GM12878 (cell line): ENCODE data around the gene SELP. TPM values are rescaled to one million over a fixed set of nuclear protein-coding genes. Genes with fewer than 3 reads are reported as not detected.

Experiments used
- ATAC-seq: fragments of 200-7000 bp; cut with Tn5 transposase; 3 replicates; pipeline ENCODE4 v1.9.1; 2020; ENCODE audit warnings: mild to moderate bottlenecking, moderate library complexity
- BruUV-seq: library from RNA; stranded (reverse); fragments of 400-500 nt; replicated peaks from 2 replicates; lab custom pipeline; 2021; lab: Mats Ljungman, UMichigan
- CTCF ChIA-PET: fragments of 300-600 bp; sonication (Branson Sonifier 250); formaldehyde crosslinking; extraction: SDS; loops from one replicate; lab custom pipeline; 2021; ENCODE audit warnings: inconsistent platforms; lab: Yijun Ruan, JAX
- POLR2A ChIA-PET: fragments of 350-600 bp; formaldehyde crosslinking; extraction: SDS; loops from one replicate; lab custom pipeline; 2021; ENCODE audit warnings: inconsistent platforms; lab: Charles Lee
- RAD21 ChIA-PET: fragments of 300-600 bp; sonication (Branson Sonifier 250); formaldehyde crosslinking; loops from one replicate; lab custom pipeline; 2023; ENCODE audit warnings: antibody characterized with exemption; ENCODE audit not compliant: unreplicated experiment; lab: Charles Lee
- SMC1A ChIA-PET: fragments of 300-600 bp; sonication (Branson Sonifier 250); formaldehyde crosslinking; loops from one replicate; lab custom pipeline; 2023; ENCODE audit not compliant: unreplicated experiment, uncharacterized antibody; lab: Charles Lee
- DNase-seq: peaks from one replicate; pipeline ENCODE4 v3.0.0-alpha.2; 2011; ENCODE audit warnings: low read depth, low spot score
- FAIRE-seq: peaks from 3 replicates; lab custom pipeline; 2011; peaks lifted over from hg19 to GRCh38; lab: Jason Lieb, UNC
- H2AFZ ChIP-seq: 2 replicates; pipeline ENCODE4 v1.6.0; 2011; ENCODE audit warnings: low read depth, low read length, control low read depth; ENCODE audit not compliant: control insufficient read depth
- H3K27ac ChIP-seq: 2 replicates; pipeline ENCODE4 v1.5.1; 2011; ENCODE audit warnings: control low read depth; ENCODE audit not compliant: control insufficient read depth, insufficient read depth
- H3K27me3 ChIP-seq, 2 experiments: replicated peaks in 1 of 2; 2 replicates each; pipeline versions ENCODE4 v1.6.0 to v1.6.1; 2011; ENCODE audit warnings: low read length in 1 of 2; ENCODE audit not compliant: control insufficient read depth in 2 of 2, insufficient read depth in 2 of 2
- H3K36me3 ChIP-seq, 2 experiments: 2 replicates each; pipeline ENCODE4 v1.5.1; 2011; ENCODE audit warnings: low read length in 1 of 2; ENCODE audit not compliant: control insufficient read depth in 2 of 2, insufficient read depth in 2 of 2
- H3K4me1 ChIP-seq: 2 replicates; pipeline ENCODE4 v1.6.1; 2011; ENCODE audit warnings: mild to moderate bottlenecking, low read length, moderate library complexity, mixed read lengths; ENCODE audit not compliant: control insufficient read depth, insufficient read depth
- H3K4me2 ChIP-seq: 2 replicates; pipeline ENCODE4 v1.6.0; 2011; ENCODE audit warnings: control low read depth; ENCODE audit not compliant: control insufficient read depth, insufficient read depth
- H3K4me3 ChIP-seq: fragments of 200-600 bp; sonication (generic); 2 replicates; pipeline ENCODE4 v1.5.1; 2016
- H3K79me2 ChIP-seq: 2 replicates; pipeline ENCODE4 v1.6.0; 2011; ENCODE audit warnings: low read length; ENCODE audit not compliant: control insufficient read depth, insufficient read depth
- H3K9ac ChIP-seq: 2 replicates; pipeline ENCODE4 v1.8.0; 2011; ENCODE audit warnings: low read length, control low read depth, mixed read lengths; ENCODE audit not compliant: control insufficient read depth, insufficient read depth
- H3K9me3 ChIP-seq: replicated peaks from 3 replicates; pipeline ENCODE4 v1.5.1; 2011; ENCODE audit warnings: mild to moderate bottlenecking, low read length; ENCODE audit not compliant: control insufficient read depth, insufficient read depth
- H4K20me1 ChIP-seq: 2 replicates; pipeline ENCODE4 v1.6.0; 2011; ENCODE audit not compliant: control insufficient read depth, insufficient read depth
- ASH2L ChIP-seq: fragments of 300-600, 200-600 bp; sonication (generic); IDR thresholded peaks from 2 replicates; pipeline ENCODE4 v1.6.1; 2017; ENCODE audit warnings: low read depth, mild to moderate bottlenecking, borderline replicate concordance
- ATF7 ChIP-seq: fragments of 450-650 bp; IDR thresholded peaks from 2 replicates; pipeline ENCODE4 v1.6.1; 2016; ENCODE audit warnings: low read depth, mild to moderate bottlenecking
- CBFB ChIP-seq: IDR thresholded peaks from 2 replicates; pipeline ENCODE4 v1.6.1; 2016; ENCODE audit warnings: antibody characterized with exemption, low read depth
- CBX5 ChIP-seq: sonication (generic); IDR thresholded peaks from 2 replicates; pipeline ENCODE4 v1.6.1; 2016; ENCODE audit warnings: low read depth, moderate library complexity, mild to moderate bottlenecking, inconsistent platforms
- MTA2 ChIP-seq: fragments of 450-650 bp; IDR thresholded peaks from 2 replicates; pipeline ENCODE4 v1.6.1; 2016; ENCODE audit warnings: low read depth, mild to moderate bottlenecking, moderate library complexity
- NR2F1 ChIP-seq: fragments of 450-650 bp; conservative IDR thresholded peaks from 2 replicates; pipeline ENCODE4 v1.6.1; 2017; ENCODE audit warnings: mild to moderate bottlenecking
- POU2F2 ChIP-seq: IDR thresholded peaks from 3 replicates; pipeline ENCODE4 v1.6.1; 2011; ENCODE audit warnings: low read depth, mild to moderate bottlenecking, low read length, borderline replicate concordance
- SUPT20H ChIP-seq: IDR thresholded peaks from 2 replicates; pipeline ENCODE4 v1.6.1; 2011; ENCODE audit warnings: low read depth, mild to moderate bottlenecking, low read length, moderate library complexity, borderline replicate concordance; ENCODE audit not compliant: control insufficient read depth
- ZNF274 ChIP-seq: IDR thresholded peaks from one replicate; pipeline ENCODE4 v1.8.0; 2011; ENCODE audit not compliant: insufficient read length, insufficient read depth
- WGBS: methylation state at CpG from one replicate; pipeline ENCODE4 v1.1.6; 2016; ENCODE audit warnings: low lambda C conversion rate; ENCODE audit not compliant: insufficient replicate concordance, insufficient coverage; ENCODE audit errors: missing lambda C conversion rate; 5-methylcytosine and 5-hydroxymethylcytosine counted together
- in situ Hi-C: fragments of 300-500 bp; cut with MboI; formaldehyde crosslinking; loops from 9 replicates; pipeline ENCODE4 v1.14.3; 2018; ENCODE audit warnings: mixed read lengths
- intact Hi-C: fragments of 100-400 bp; cut with micrococcal nuclease; formaldehyde crosslinking; loops from one replicate; pipeline ENCODE4 v1.14.2; 2022; ENCODE audit not compliant: unreplicated experiment
- polyA plus RNA-seq, 11 experiments: library from polyadenylated mRNA; depleted of rRNA in 4 of 11; unstranded in 6 of 11; stranded (reverse) in 5 of 11; fragments of >200 nt; fragmentation: Nextera tagmentation in 4 of 11; fragmentation: Illumina TruSeq in 1 of 11; extraction: Ambion mirVana in 4 of 11; extraction: Trizol in 1 of 11; gene quantifications; 1 replicate in 1 of 11; 2 replicates in 10 of 11; pipeline versions ENCODE4 v1.2.1 to v1.2.3, GENCODE V29; 2011 to 2016; ENCODE audit warnings: inconsistent platforms in 2 of 11, missing spikeins in 2 of 11, low read depth in 1 of 11
- total RNA-seq, 4 experiments: library from RNA; depleted of rRNA in 3 of 4; stranded (reverse); fragments of >200 nt in 3 of 4; fragmentation: Illumina TruSeq in 1 of 4; extraction: Trizol in 1 of 4; gene quantifications; 2 replicates each; pipeline versions ENCODE4 v1.2.1 to v1.2.3, GENCODE V29; 2013 to 2021
- TF ChIP-seq, protein P1 (sequence below): fragments of 450-650 bp; IDR thresholded peaks from 2 replicates; pipeline ENCODE4 v1.6.1; 2017; ENCODE audit warnings: antibody characterized with exemption, mild to moderate bottlenecking, moderate library complexity
- TF ChIP-seq, protein P2 (sequence below): fragments of 450-650 bp; formaldehyde crosslinking; IDR thresholded peaks from 2 replicates; pipeline ENCODE4 v1.4.0; 2022; ENCODE audit warnings: mild to moderate bottlenecking, moderate library complexity
- TF ChIP-seq, protein P3 (sequence below): fragments of 450-650 bp; formaldehyde crosslinking; IDR thresholded peaks from 2 replicates; pipeline ENCODE4 v1.5.0; 2022; ENCODE audit warnings: mild to moderate bottlenecking, missing genetic modification characterization
- TF ChIP-seq, protein P4 (sequence below), 3 experiments: IDR thresholded peaks in 2 of 3; conservative IDR thresholded peaks in 1 of 3; 2 replicates each; pipeline ENCODE4 v1.5.1; 2011; ENCODE audit warnings: low read depth in 3 of 3, low read length in 3 of 3, mild to moderate bottlenecking in 3 of 3, control low read depth in 2 of 3, moderate library complexity in 2 of 3, inconsistent platforms in 1 of 3, mixed read lengths in 1 of 3; ENCODE audit not compliant: control insufficient read depth in 2 of 3, insufficient read depth in 1 of 3; ENCODE audit errors: extremely low read depth in 1 of 3

SELP gene
- total and polyA plus RNA-seq, 10 of the 15 experiments (the other 5 are each of a cell fraction or from before 2014, with no cell fraction given) = 0.04 to 0.23 (median 0.06) TPM; not detected in 7

DNA sequence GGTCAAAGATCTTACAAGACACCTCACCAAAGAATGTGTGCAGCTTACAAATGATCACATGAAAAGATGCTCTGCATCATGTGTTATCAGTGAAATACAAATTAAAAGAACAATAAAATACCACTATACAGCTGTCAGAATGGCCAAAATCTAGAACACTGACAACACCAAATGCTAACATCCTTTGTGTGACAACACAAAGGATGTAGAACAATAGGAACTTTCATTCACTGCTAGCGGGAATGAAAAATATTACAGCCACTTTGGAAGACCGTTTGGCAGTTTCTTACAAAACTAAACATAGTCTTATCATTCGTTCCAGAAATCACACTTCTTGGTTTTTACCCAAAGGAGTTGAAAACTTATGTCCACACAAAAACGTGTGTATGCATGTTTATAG, 20.6 kb upstream of the SELP start:
- 45% methylated on average over 4 of the region's 4 CpGs for WGBS
- H3K9ac ChIP-seq = no peak overlapping the region
- intact Hi-C loops (no loop called here), in situ Hi-C loops (no loop called here)
- H3K9me3 ChIP-seq = no peaks in the 10 kb centered on the region
- no peaks in the 10 kb centered on the region for H4K20me1 ChIP-seq
- FAIRE-seq (no peak), ATAC-seq (no peak), DNase-seq (no peak)
- CTCF ChIA-PET = interaction anchor here (0.9 kb wide), 1 partner anchor 49 kb away, joined by 3 read pairs; no protein-coding TSS in a partner anchor
- POLR2A ChIA-PET = no interaction called here
- H3K79me2 ChIP-seq = no peaks in the 10 kb centered on the region
- SMC1A ChIA-PET = interaction anchor here (1.0 to 1.5 kb wide), 5 partner anchors 8 to 62 kb away, joined by 3 to 4 read pairs (median 3); no protein-coding TSS in a partner anchor
- no peak overlapping the region for H3K4me3 ChIP-seq
- no peak overlapping the region for H3K27ac ChIP-seq
- no peaks in the 10 kb centered on the region for H3K36me3 ChIP-seq
- no peak overlapping the region for H2AFZ ChIP-seq
- H3K4me1 ChIP-seq = no peaks in the 10 kb centered on the region
- RAD21 ChIA-PET = no interaction called here
- no TSS peak for BruUV-seq
- no peaks in the 10 kb centered on the region for H3K27me3 ChIP-seq
- H3K4me2 ChIP-seq = no peak overlapping the region
- TF ChIP-seq, protein P1, sequence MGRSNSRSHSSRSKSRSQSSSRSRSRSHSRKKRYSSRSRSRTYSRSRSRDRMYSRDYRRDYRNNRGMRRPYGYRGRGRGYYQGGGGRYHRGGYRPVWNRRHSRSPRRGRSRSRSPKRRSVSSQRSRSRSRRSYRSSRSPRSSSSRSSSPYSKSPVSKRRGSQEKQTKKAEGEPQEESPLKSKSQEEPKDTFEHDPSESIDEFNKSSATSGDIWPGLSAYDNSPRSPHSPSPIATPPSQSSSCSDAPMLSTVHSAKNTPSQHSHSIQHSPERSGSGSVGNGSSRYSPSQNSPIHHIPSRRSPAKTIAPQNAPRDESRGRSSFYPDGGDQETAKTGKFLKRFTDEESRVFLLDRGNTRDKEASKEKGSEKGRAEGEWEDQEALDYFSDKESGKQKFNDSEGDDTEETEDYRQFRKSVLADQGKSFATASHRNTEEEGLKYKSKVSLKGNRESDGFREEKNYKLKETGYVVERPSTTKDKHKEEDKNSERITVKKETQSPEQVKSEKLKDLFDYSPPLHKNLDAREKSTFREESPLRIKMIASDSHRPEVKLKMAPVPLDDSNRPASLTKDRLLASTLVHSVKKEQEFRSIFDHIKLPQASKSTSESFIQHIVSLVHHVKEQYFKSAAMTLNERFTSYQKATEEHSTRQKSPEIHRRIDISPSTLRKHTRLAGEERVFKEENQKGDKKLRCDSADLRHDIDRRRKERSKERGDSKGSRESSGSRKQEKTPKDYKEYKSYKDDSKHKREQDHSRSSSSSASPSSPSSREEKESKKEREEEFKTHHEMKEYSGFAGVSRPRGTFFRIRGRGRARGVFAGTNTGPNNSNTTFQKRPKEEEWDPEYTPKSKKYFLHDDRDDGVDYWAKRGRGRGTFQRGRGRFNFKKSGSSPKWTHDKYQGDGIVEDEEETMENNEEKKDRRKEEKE = no peak
- TF ChIP-seq, protein P2, sequence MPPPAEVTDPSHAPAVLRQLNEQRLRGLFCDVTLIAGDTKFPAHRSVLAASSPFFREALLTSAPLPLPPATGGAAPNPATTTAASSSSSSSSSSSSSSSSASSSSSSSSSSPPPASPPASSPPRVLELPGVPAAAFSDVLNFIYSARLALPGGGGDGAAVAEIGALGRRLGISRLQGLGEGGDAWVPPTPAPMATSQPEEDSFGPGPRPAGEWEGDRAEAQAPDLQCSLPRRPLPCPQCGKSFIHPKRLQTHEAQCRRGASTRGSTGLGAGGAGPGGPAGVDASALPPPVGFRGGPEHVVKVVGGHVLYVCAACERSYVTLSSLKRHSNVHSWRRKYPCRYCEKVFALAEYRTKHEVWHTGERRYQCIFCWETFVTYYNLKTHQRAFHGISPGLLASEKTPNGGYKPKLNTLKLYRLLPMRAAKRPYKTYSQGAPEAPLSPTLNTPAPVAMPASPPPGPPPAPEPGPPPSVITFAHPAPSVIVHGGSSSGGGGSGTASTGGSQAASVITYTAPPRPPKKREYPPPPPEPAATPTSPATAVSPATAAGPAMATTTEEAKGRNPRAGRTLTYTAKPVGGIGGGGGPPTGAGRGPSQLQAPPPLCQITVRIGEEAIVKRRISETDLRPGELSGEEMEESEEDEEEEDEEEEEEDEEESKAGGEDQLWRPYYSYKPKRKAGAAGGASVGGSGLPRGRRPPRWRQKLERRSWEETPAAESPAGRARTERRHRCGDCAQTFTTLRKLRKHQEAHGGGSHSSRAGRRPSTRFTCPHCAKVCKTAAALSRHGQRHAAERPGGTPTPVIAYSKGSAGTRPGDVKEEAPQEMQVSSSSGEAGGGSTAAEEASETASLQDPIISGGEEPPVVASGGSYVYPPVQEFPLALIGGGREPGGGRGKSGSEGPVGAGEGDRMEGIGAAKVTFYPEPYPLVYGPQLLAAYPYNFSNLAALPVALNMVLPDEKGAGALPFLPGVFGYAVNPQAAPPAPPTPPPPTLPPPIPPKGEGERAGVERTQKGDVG (CRISPR knock-in tag) = no peak
- TF ChIP-seq ATF7 (no peak), SUPT20H (no peak), POU2F2 (no peak), CBFB (no peak), MTA2 (no peak), ZNF274 (no peak), ASH2L (no peak), CBX5 (no peak), NR2F1 (no peak)
- TF ChIP-seq, protein P3, sequence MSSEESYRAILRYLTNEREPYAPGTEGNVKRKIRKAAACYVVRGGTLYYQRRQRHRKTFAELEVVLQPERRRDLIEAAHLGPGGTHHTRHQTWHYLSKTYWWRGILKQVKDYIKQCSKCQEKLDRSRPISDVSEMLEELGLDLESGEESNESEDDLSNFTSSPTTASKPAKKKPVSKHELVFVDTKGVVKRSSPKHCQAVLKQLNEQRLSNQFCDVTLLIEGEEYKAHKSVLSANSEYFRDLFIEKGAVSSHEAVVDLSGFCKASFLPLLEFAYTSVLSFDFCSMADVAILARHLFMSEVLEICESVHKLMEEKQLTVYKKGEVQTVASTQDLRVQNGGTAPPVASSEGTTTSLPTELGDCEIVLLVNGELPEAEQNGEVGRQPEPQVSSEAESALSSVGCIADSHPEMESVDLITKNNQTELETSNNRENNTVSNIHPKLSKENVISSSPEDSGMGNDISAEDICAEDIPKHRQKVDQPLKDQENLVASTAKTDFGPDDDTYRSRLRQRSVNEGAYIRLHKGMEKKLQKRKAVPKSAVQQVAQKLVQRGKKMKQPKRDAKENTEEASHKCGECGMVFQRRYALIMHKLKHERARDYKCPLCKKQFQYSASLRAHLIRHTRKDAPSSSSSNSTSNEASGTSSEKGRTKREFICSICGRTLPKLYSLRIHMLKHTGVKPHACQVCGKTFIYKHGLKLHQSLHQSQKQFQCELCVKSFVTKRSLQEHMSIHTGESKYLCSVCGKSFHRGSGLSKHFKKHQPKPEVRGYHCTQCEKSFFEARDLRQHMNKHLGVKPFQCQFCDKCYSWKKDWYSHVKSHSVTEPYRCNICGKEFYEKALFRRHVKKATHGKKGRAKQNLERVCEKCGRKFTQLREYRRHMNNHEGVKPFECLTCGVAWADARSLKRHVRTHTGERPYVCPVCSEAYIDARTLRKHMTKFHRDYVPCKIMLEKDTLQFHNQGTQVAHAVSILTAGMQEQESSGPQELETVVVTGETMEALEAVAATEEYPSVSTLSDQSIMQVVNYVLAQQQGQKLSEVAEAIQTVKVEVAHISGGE = no peak
- TF ChIP-seq, protein P4, sequence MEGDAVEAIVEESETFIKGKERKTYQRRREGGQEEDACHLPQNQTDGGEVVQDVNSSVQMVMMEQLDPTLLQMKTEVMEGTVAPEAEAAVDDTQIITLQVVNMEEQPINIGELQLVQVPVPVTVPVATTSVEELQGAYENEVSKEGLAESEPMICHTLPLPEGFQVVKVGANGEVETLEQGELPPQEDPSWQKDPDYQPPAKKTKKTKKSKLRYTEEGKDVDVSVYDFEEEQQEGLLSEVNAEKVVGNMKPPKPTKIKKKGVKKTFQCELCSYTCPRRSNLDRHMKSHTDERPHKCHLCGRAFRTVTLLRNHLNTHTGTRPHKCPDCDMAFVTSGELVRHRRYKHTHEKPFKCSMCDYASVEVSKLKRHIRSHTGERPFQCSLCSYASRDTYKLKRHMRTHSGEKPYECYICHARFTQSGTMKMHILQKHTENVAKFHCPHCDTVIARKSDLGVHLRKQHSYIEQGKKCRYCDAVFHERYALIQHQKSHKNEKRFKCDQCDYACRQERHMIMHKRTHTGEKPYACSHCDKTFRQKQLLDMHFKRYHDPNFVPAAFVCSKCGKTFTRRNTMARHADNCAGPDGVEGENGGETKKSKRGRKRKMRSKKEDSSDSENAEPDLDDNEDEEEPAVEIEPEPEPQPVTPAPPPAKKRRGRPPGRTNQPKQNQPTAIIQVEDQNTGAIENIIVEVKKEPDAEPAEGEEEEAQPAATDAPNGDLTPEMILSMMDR (IDR thresholded peaks at IDR 0.05 in 2 of 3, conservative IDR thresholded peaks at IDR 0.05 in 1 of 3; ENCODE audit: control insufficient read depth in 2 of 3, extremely low read depth in 1 of 3, insufficient read depth in 1 of 3, low read depth in 3 of 3, low read length in 3 of 3) = no peak
